Caki2 (cell line): ENCODE data around the gene PITPNM2. TPM values are rescaled to one million over a fixed set of nuclear protein-coding genes. Genes with fewer than 3 reads are reported as not detected.
"Not testable (repeated sequence)": the region's sequence is repeated elsewhere in the genome, so short reads cannot be mapped to it uniquely, and the experiment has no call there.

Experiments
- DNase-seq: peaks from one replicate; pipeline ENCODE4 v3.0.0-alpha.2; 2015; ENCODE audit warnings: low read depth
- in situ Hi-C: cut with HindIII; loops from 2 replicates; pipeline ENCODE4 v1.10.0; 2016; ENCODE audit warnings: low sequenced_read_pairs, low pct_unique_long_range_greater_than_20kb, mixed read lengths
- total RNA-seq: library from RNA; depleted of rRNA; stranded (reverse); fragments of >200 nt; shearing (Covaris generic); gene quantifications from 2 replicates; pipeline ENCODE4 v1.2.3, GENCODE V29; 2014; ENCODE audit warnings: low replicate concordance; rRNA removed

The PITPNM2 gene
- total RNA-seq, 1 experiment from 2014 or later: 4.7 TPM

DNA sequence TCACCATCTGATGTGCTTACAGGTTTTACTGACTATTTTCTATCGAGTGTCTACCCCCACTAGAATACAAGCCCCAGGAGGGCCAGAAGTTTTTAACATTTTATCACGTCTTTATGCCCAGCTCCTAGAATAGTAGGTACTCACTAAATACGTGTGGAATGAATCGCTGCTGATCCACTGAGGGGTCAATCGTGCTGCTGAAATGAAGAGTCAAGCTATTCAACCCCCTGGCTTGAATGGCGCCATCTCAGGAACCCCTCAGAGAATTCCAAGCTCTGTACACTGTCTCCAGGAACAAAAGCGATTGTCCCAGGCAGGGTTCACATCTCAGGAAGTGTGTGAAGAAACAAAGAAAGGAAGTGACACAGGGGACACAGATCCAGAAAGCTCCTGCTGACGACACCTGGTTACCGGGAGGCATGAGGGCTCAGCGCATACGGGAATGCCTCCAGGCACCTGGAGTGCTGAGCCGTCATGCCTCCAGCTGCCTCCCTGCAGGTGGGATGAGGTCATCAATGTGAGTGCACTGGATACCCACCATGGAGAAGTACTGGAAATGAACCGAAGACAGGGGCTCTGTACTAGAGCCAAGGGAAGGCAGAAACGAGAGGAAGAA lies 45.6 kb downstream of the PITPNM2 start:
- DNase-seq: no peak
- in situ Hi-C loops: no loop called here

DNA sequence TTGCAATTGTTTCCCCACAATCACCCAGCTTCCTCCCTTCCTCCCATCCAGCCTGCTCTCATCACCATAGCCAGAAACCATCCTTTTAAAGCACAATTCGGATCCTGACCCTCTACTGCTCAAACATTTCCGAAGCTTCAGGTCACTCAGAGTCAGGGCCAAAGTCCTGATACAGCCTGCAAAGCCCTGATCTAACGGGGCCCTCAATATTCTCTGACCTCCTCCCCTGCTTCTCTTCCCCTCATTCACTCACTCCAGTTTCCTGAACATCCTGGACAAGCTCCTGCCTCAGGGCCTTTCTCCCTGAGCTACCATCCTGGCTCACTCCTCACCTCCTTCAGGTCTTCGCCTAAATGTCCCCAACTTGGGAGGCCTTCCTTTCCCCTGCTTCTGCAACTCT lies 46.1 kb downstream of the PITPNM2 start:
- no peak for DNase-seq
- in situ Hi-C loops: no loop called here

DNA sequence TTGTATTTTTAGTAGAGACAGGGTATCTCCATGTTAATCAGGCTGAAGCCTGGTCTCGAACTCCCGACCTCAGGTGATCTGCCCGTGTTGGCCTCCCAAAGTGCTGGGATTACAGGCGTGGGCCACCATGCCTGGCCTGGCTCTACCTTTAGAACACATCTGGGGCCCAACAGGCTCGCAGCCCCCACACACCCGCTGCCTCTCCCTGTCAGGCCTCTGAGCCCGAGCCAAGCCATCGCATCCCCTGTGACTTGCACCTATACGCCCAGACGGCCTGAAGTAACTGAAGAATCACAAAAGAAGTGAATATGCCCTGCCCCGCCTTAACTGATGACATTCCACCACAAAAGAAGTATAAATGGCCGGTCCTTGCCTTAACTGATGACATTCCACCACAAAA lies 46.8 kb downstream of the PITPNM2 start:
- in situ Hi-C loops, DNase-seq: not testable (repeated sequence)

DNA sequence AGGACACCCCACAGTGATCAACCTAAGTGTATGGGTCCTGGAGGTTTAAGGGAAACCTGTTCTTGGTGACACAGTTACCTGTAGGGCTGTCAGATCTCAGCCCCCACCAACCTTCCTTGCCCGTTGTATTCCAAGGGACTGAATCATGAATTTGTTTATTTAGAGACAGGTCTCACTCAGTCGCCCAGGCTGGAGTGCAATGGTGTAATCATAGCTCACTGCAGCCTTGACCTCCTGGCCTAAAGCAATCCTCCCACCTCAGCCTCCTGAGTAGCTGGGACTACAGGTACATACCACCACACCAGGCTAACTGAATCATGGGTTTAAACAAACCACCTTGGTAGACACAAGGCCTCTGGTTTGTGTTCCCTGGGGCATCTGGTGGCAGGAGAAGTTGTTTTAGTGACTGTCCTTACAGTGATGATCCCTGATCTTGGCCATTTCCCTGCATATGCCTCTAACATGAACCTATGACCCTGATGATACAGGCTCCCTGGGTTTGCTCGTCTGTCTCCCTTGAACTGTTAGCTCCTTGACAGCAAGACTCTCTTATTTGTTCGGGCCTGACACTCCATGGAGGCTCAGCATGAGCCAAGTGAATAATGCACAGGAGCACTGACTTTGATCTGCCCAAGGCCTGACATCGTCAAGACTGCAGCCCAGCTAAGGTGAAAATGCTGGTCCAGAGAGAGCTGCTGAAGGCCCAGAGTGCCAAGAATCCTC lies 47.9 kb downstream of the PITPNM2 start:
- no peak for DNase-seq
- in situ Hi-C loops: no loop called here

GRCh38 chr12:123102366-123102765 lies 48.5 kb downstream of the PITPNM2 start:
- in situ Hi-C loops: no loop called here
- DNase-seq: no peak

DNA sequence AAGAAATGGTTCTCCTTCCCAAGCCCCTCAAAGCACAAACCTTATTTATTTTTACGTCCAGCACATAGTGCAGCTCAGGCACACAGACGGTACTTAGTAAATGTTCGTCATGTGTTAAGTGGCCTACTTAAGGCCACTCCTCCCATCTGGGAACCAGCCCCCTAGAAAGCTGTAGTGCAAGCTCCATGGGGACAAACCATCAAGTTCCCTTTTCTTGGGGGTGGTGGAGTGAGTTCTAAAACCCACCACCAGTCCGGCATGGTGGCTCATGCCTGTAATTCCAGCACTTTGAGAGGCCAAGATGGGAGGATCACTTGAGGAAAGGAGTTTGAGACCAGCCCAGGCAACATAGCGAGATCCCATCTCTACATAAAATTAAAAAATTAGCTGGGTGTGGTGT lies 49.4 kb downstream of the PITPNM2 start:
- DNase-seq: no peak
- in situ Hi-C loops: no loop called here

Other genes with a start within 250 kb of the PITPNM2 start
- 1.4 and 4.8 TPM in 2 replicates for gene ABCB9, start 184.6 kb downstream of the PITPNM2 start, total RNA-seq
- 79.9 and 88.8 TPM in 2 replicates for gene OGFOD2, start 175.8 kb downstream of the PITPNM2 start, total RNA-seq
- 443 and 486 TPM in 2 replicates for gene ARL6IP4, start 170.4 kb downstream of the PITPNM2 start, total RNA-seq
- gene MPHOSPH9, start 82.1 kb upstream of the PITPNM2 start, total RNA-seq: 31.5 and 34.0 TPM in 2 replicates
- gene MTRFR, start 82.3 kb upstream of the PITPNM2 start, total RNA-seq: 11.6 and 27.7 TPM in 2 replicates
- 99.1 and 194 TPM in 2 replicates for gene CDK2AP1, start 120.8 kb upstream of the PITPNM2 start, total RNA-seq
- 7.6 and 9.4 TPM in 2 replicates for gene SBNO1, start 213.8 kb upstream of the PITPNM2 start, total RNA-seq
- 39.7 and 49.1 TPM in 2 replicates for gene KMT5A, start 233.0 kb upstream of the PITPNM2 start, total RNA-seq